Jurkat, Clone E6-1 (cell line): ENCODE data around the gene PBX1.

Source experiments
- DNase-seq: peaks from one replicate; pipeline ENCODE4 v3.0.0-alpha.2; 2011; ENCODE audit warnings: low read depth, low spot score
- H3K4me3 ChIP-seq: 2 replicates; pipeline ENCODE4 v1.5.1; 2011; ENCODE audit warnings: mild to moderate bottlenecking, low read length, control low read depth, moderate library complexity

Gene PBX1

DNA sequence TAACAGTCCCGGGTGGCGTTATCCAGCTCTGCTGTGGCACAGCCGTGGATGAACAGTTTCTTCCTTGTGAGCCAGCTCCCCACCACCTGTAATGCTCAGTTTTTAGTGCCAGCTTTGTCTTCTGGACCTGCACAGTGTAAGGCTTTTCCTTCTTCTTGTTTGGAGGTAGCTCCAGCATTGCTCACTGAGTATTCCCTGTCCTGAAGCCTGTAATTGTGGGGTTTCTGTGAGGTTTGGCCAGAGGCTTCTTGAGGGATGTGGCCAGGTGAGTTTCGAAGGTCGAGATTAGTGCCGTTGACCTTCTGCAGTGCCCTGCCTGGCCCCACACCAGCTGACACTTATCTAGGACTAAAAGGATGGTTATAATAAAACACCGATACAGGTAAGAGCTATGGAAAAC lies 75.0 kb downstream of the PBX1 start:
- H3K4me3 ChIP-seq = no peak overlapping the region
- DNase-seq = no peak

- H3K4me3 ChIP-seq = no peak overlapping the region
- no peak for DNase-seq
Measured at GRCh38 chr1:164635059-164635802, 76.2 kb downstream of the PBX1 start.

- no peak for DNase-seq
- no peak overlapping the region for H3K4me3 ChIP-seq
Measured at GRCh38 chr1:164635803-164636731, 77.1 kb downstream of the PBX1 start.

DNA sequence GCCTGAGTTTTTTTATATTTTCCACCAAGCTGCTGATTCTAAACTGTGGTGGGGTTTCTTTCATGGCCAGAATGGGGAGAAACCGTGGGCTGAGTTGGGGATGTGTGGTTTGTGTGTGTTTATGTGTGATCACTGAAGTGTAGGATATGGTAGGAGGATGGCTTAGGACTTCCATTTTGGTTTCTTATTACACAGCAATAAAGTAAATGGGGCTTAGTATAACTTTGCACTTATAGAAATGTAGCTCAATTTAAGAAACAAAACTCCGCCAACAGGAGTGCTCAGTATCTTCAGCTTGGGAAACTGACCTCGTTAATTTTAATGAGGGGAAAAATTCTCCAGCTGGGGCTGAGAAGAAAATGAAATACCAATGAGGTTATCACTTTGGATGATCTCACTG lies 77.8 kb downstream of the PBX1 start:
- H3K4me3 ChIP-seq = no peak overlapping the region
- DNase-seq = no peak

DNA sequence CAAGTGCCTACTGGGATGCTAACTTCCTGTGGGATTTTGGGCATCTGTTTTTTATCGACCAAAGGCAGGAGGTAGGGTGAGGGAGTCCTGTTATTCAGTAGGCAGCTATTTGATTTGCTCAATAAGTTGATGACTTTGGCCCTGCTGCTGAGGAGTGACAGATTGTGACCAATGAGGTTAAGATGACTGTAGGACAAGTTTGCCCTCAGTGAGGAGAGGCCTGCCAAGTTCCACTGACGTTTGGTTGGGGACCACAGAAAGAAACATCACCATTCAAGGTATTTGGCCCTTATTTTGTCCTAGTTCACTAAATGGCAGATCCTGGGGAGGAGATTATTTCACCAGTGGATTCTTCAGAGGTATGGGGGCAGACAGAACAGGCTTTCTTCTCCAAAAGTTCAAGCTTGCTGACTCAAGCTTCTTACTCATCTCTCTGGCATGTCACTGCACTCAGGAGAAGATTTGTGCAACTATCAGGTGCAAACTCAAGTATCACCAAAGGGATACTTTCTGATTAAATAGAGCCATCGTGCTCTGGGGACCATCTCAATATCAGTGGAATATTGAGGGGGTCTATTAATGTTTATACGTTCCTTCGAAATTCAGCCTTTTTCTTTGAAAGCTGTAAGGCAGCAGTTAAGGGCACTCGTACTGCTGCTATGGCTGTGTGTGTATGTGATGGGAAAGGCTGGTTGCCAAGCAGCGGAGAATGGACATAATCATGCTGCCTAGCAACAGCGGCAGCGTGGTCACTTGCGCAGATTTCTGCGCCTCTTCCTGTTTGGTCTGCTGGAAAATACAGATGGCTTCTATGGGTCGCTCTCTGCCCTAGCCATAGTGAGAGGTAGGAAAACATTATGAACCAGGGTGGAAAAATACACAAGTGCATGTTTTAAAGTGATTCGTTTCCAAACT lies 78.7 kb downstream of the PBX1 start:
- H3K4me3 ChIP-seq = no peak overlapping the region
- no peak for DNase-seq

DNA sequence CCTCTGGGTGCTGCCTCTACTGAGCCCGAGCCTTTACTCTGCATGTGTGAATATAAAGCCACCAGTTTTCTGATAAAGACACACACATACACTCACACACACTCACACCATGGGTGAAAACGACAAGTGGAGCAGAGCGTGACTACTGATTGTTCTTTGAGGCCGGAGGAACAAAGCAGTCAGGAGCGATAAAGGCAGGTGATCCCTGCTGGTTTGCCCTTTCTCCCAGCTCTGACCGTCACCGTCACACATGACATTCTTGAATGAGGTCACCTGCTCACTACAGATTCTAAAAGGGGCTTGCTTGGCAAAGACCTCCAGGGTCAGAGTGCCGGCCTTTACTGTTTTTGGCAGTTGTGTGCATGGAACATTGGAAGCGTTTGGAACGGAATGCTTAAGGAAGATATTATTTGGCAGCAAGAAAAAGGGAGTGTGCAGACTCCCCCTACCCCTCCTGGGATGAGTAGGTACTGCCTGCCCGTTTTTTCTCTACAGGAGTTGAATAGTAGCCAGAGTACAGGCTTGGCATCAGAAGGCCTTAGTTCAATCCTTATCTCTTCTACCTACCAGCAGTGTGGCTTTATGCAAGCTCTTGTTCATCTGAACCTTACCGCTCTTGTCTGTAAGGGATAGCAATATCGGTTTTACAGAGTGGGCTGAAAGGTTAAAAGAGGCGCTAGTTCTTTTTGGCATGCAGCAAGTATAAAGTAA lies 79.7 kb downstream of the PBX1 start:
- no peak overlapping the region for H3K4me3 ChIP-seq
- no peak for DNase-seq

DNA sequence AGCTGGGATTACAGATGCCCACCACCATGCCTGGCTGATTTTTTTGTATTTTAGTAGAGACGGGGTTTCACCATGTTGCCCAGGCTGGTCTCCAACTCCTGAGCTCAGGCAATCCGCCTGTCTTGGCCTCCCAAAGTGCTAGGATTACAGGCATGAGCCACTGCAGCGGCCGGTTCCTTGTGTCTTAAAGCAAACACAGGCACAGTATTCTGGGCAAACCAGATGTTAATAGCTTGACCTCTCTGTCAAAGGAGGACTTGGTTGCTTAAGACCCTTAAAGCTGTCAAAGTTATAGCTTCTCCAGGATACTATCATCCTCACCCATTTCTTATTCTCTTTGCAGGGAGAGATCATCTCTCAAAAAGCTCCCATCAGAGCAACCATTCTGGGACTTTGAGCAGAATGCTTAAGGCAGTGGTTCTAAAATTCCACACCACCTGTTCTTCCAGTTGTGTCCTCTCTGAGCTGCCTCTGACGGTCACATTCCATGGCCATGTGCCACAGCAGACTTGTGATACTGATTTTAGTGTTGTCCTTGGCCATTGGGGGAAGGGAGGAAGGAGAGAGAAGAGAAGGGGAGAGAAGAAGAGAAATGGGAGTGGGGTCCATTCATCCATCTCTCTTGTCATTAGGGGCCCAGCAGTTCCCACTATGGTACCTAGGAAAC lies 81.8 kb downstream of the PBX1 start:
- no peak for DNase-seq

GRCh38 chr1:164641353-164641730 lies 82.4 kb downstream of the PBX1 start:
- no peak for DNase-seq
- no peak overlapping the region for H3K4me3 ChIP-seq

More for the DNA sequence above, 81.8 kb downstream of the PBX1 start:
- H3K4me3 ChIP-seq = no peak overlapping the region

- H3K4me3 ChIP-seq = no peak overlapping the region
- no peak for DNase-seq
Measured at GRCh38 chr1:164643018-164643417, 84.0 kb downstream of the PBX1 start.

GRCh38 chr1:164644268-164644667 lies 85.3 kb downstream of the PBX1 start:
- no peak for DNase-seq
- no peak overlapping the region for H3K4me3 ChIP-seq

- no peak for DNase-seq
- H3K4me3 ChIP-seq = no peak overlapping the region
Measured at GRCh38 chr1:164644774-164645644, 86.0 kb downstream of the PBX1 start.

DNA sequence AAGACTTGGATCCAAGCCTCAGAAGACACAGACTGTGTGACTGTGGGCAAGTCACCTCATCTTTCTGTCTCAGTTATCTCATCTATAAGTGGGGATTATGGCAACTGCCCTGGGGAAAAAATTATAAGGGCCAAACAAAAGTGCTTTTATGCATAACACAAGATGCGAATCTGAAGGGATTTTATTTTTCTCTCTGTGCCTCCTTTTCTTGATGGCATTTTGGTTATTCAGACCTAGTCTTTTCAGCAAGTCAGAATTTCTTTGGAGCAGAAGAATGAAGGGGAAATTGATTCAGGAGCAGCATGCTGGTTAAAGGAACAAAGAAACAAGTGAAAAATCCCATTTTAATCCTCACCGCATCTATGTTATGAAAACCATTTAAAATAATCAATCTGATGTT lies 86.9 kb downstream of the PBX1 start:
- H3K4me3 ChIP-seq = no peak overlapping the region
- DNase-seq = no peak

GRCh38 chr1:164647211-164647610 lies 88.2 kb downstream of the PBX1 start:
- no peak for DNase-seq
- H3K4me3 ChIP-seq = no peak overlapping the region

- no peak for DNase-seq
Measured at GRCh38 chr1:164648636-164649035, 89.7 kb downstream of the PBX1 start.

GRCh38 chr1:164649146-164649545 lies 90.2 kb downstream of the PBX1 start:
- no peak for DNase-seq
- no peak overlapping the region for H3K4me3 ChIP-seq

More at GRCh38 chr1:164648636-164649035, 89.7 kb downstream of the PBX1 start:
- no peak overlapping the region for H3K4me3 ChIP-seq

- no peak overlapping the region for H3K4me3 ChIP-seq
- no peak for DNase-seq
Measured at GRCh38 chr1:164650531-164650930, 91.5 kb downstream of the PBX1 start.

DNA sequence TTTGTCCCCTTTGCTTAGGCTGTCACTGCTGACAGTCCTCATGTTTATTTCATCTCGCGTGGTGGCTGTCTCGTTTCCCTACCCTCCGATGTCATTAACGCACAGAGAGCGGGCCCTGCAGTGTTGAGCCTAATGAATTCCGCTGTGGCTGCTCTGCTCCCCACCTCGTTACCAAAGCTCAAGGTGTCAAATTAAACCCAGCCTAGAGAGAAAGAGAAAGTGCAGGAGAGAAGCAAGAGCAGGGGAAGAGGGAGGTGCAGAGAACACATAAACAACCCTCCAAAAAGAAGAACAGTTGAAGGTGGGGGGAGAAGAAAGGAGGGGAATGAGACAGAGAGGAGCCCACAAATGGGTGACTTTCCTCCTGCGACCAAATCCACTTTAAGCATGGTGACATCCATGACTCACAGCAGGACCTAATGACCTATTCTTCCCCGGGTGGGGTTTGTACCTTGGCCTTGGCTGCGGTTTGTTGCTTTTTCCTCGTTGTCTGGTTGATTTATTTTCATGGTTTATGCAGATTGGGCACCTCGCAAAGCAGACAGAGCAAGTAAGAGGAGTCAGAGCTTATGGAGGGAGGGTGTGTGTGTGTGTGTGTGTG lies 92.5 kb downstream of the PBX1 start:
- H3K4me3 ChIP-seq = no peak overlapping the region
- DNase-seq = no peak
